Muscle layer of duodenum (tissue), 2 donors: Measurements from ENCODE around the gene CORIN.
"Not testable (repeated sequence)": the region's sequence is repeated elsewhere in the genome, so short reads cannot be mapped to it uniquely, and the experiment has no call there.

ENCODE experiments used
- H3K27ac ChIP-seq: one replicate; pipeline ENCODE4 v1.7.0; 2013; ENCODE audit warnings: mild to moderate bottlenecking, low read length
- H3K27me3 ChIP-seq: one replicate; pipeline ENCODE4 v1.7.0; 2013; ENCODE audit warnings: low read depth, mild to moderate bottlenecking, control low read depth, low read length
- H3K36me3 ChIP-seq, 2 donors: one replicate each; pipeline ENCODE4 v1.7.0; 2013; ENCODE audit warnings: low read length in 2 of 2, control low read depth in 1 of 2, mild to moderate bottlenecking in 1 of 2; ENCODE audit not compliant: insufficient read depth in 2 of 2, control insufficient read depth in 1 of 2
- H3K4me1 ChIP-seq, 2 donors: one replicate each; pipeline ENCODE4 v1.7.0; 2013; ENCODE audit warnings: low read length in 2 of 2, mild to moderate bottlenecking in 2 of 2, control low read depth in 1 of 2, moderate library complexity in 1 of 2; ENCODE audit not compliant: insufficient read depth in 2 of 2, control insufficient read depth in 1 of 2
- H3K4me3 ChIP-seq, 2 donors: one replicate each; pipeline ENCODE4 v1.7.0; 2013; ENCODE audit warnings: low read length in 2 of 2, low read depth in 1 of 2, mild to moderate bottlenecking in 1 of 2
- H3K9me3 ChIP-seq, 2 donors: one replicate each; pipeline ENCODE4 v1.7.0; 2013; ENCODE audit warnings: low read length in 2 of 2, control low read depth in 1 of 2, mild to moderate bottlenecking in 1 of 2; ENCODE audit not compliant: control insufficient read depth in 1 of 2
- donor health status: healthy.

Gene CORIN

DNA sequence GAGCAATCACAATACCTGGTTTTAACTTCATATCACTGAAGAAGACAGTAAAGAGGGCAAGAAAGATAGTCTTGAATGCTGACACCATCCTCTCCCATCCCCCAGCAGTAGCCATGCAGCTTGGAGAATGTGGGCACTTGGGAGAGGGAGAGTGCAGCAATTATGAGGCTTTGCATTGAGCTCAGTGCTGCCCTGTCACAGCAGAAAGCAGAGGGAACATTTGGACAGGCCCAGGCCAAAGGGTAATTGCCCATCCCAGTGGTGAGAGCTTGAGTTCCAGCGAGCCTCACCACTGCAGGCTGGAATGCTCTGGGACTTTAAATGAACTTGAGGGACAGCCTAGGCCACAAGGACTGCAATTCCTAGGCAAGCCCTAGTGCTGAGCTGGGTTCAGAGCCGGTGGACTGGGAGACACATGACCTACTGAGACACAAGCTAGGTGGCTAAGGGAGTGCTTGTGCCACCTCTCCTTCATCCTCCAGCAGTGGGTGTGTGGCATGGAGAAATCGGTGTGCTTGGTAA is 36.3 kb downstream of the CORIN start:
- Histone ChIP-seq H3K4me3 (no peak overlapping the region), H3K4me1 (no peaks in the 10 kb centered on the region), H3K36me3 (no peaks in the 10 kb centered on the region), H3K27me3 (peaks cover 5% of the 10 kb centered on the region), H3K27ac (no peak overlapping the region), H3K9me3 (no peaks in the 10 kb centered on the region)

DNA sequence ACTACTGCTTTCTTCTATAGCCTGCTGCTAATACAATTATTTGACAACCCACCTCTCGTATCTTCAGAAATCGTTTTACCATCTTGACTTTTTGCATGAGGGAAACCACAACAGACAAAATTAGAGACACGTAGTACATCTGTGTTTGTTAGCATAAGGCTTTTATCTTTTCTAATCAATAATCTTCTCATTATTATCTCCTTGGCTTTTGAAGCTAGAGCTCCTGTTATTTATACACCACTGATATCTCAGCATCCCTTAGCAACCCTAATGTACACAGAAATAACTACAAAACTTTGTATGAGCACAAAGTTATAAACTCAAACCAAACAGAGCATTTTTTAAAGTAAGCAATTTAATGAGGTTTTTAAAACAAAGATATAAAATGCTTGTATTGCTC is 39.7 kb downstream of the CORIN start:
- no peak overlapping the region for H3K4me3 ChIP-seq
- no peak overlapping the region for H3K27ac ChIP-seq
- H3K27me3 ChIP-seq: peaks cover 5% of the 10 kb centered on the region
- H3K9me3 ChIP-seq: no peaks in the 10 kb centered on the region
- no peaks in the 10 kb centered on the region for H3K36me3 ChIP-seq
- H3K4me1 ChIP-seq: no peaks in the 10 kb centered on the region

DNA sequence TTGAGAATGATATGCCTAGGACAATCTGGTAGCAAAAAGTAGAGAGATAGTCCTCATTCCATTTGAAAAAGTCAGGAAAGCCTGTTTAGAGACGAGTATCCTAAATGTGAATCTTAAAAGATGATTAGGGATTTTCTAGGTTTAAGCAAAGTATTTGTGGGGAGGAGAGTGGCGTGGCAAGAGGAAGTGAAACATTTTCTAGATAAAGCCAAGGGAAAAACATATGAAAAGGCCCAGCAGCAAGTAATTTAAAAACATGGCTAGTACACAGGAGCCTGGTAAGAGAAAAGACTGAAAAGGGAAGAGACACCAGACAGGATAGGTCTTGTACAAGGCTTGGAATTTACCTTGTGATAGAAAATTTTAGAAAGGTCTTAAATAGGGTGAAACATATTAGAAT is 45.9 kb downstream of the CORIN start:
- H3K4me1 ChIP-seq: no peaks in the 10 kb centered on the region
- H3K27me3 ChIP-seq: no peaks in the 10 kb centered on the region
- no peak overlapping the region for H3K27ac ChIP-seq
- no peak overlapping the region for H3K4me3 ChIP-seq
- H3K36me3 ChIP-seq: no peaks in the 10 kb centered on the region
- peaks cover 0 to 3% of the 10 kb centered on the region in 2 donors for H3K9me3 ChIP-seq

DNA sequence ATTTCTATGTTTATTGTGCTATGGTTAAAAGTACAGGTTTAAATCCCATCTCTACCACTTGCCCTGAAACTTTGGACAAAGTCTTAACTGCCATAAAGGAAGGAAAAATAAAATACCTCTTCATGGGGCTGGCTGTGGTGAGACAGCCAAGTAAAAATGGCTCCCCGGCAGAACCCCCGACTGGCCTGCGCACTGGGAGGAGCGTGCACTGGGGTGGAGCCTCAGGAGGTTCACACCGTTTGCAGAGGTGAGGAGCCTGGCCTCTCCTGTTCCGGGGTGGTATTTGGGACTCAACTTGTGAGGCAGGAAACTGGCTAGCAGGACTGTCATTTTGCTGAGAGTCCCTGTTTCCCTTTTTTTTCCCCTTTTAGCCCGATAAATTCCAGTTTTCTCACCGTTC is 47.8 kb downstream of the CORIN start:
- Histone ChIP-seq H3K27me3 (no peaks in the 10 kb centered on the region), H3K4me3 (no peak overlapping the region), H3K27ac (no peak overlapping the region), H3K4me1 (no peaks in the 10 kb centered on the region), H3K36me3 (no peaks in the 10 kb centered on the region), H3K9me3 (peaks cover 0 to 3% of the 10 kb centered on the region in 2 donors)

DNA sequence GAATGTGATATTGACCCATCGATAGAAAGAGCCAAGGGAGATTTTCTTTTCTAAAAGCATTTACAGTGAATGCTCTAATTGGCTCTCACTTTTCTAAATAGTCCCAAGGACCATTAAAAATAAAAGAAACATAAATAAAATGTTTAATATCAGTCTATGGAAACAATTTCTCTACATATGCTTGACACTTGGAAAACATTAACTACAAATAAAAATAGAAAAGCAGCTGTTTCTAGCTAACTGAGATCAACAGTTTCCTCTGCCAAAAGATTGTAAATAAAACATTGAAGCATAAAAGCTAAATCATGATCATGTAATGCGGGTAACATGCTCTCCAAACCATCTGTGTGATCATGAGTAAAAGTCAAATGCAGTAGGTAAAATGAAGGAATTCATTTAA is 49.7 kb downstream of the CORIN start:
- H3K27me3 ChIP-seq: no peaks in the 10 kb centered on the region
- no peaks in the 10 kb centered on the region for H3K36me3 ChIP-seq
- no peak overlapping the region for H3K4me3 ChIP-seq
- no peak overlapping the region for H3K27ac ChIP-seq
- peaks cover 0 to 3% of the 10 kb centered on the region in 2 donors for H3K9me3 ChIP-seq
- no peaks in the 10 kb centered on the region for H3K4me1 ChIP-seq

DNA sequence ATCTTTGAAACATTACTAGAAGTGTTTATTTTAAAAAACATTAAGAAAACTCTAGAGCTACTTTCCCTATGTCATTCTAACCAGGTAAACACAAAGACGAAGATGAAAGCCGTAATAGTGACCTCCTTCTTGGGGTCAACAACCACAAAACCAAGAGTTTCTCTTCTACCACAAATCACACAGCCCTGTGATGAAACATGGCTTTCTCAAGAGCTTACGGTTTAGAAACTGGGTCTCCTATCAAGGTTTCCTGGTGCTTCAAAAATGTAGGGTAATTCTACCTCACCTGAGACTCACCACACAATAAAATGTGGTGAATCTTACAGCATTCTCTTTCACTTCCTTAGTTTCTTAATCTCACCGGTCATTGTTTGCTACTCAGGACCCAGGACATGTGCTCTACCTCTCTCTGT is 50.9 kb downstream of the CORIN start:
- Histone ChIP-seq H3K9me3 (peaks cover 0 to 3% of the 10 kb centered on the region in 2 donors), H3K36me3 (no peaks in the 10 kb centered on the region), H3K4me1 (no peaks in the 10 kb centered on the region), H3K27me3 (no peaks in the 10 kb centered on the region), H3K27ac (no peak overlapping the region), H3K4me3 (no peak overlapping the region)

DNA sequence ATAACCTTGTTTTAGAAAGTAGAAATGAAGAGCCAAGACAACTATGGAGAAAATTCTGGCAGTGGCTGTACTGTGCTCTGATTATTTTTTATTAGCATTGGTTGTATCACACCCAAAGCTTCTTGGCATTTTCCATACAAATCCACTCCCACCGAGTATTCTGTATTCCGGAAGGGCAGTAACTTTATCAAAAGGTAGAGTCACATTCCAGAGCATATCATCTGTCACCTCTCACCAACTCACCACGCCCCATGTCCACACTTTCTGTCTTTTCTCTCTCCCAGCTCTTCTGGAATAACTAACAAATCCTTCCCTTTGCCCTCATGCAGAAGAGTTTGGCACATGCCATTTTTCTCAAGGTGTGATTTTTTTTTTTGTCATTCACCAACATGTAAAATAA is 52.7 kb downstream of the CORIN start:
- H3K4me1 ChIP-seq: no peaks in the 10 kb centered on the region
- no peaks in the 10 kb centered on the region for H3K27me3 ChIP-seq
- H3K36me3 ChIP-seq: no peaks in the 10 kb centered on the region
- no peak overlapping the region for H3K27ac ChIP-seq
- no peak overlapping the region for H3K4me3 ChIP-seq
- H3K9me3 ChIP-seq: no peaks in the 10 kb centered on the region

DNA sequence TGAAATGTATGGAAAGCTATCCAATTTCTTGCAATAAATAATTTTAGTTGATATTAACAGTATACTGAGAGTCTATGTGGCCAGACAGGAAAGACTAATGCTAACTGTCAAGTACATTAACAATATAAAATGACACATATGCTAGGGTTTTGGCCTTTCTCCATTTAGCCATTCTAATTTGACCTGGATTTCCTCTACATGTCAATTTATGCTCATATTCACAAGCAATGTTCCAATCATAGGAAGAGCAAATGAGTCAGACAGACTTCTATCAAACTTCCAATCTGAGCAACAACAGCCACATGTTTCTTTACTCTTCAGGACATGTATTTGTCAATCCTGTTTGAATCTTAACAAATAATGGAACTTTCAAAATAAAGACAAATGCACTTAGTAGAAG is 53.6 kb downstream of the CORIN start:
- no peaks in the 10 kb centered on the region for H3K9me3 ChIP-seq
- no peak overlapping the region for H3K27ac ChIP-seq
- no peaks in the 10 kb centered on the region for H3K36me3 ChIP-seq
- no peak overlapping the region for H3K4me3 ChIP-seq
- H3K27me3 ChIP-seq: no peaks in the 10 kb centered on the region
- no peaks in the 10 kb centered on the region for H3K4me1 ChIP-seq

DNA sequence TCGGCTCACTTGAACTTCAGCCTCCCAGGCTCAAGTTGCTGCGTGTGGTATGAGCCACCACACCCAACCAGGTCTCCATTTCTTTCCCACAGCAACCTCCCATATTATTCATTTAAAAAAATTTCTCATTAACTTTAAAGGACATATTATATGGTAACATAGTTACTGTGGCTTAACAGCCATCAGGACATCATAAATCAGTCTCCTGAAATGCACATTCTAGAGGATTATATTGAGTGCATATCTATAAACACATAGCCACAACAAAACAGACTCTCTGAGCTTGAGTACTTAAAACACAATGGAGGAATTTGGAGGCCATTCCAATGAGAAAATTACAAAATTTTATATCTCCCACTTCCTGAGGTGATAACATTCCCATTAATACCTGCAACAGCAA is 61.5 kb downstream of the CORIN start:
- Histone ChIP-seq H3K4me1 (no peaks in the 10 kb centered on the region), H3K36me3 (no peaks in the 10 kb centered on the region), H3K27me3 (no peaks in the 10 kb centered on the region), H3K9me3 (no peaks in the 10 kb centered on the region), H3K27ac (no peak overlapping the region), H3K4me3 (no peak overlapping the region)

DNA sequence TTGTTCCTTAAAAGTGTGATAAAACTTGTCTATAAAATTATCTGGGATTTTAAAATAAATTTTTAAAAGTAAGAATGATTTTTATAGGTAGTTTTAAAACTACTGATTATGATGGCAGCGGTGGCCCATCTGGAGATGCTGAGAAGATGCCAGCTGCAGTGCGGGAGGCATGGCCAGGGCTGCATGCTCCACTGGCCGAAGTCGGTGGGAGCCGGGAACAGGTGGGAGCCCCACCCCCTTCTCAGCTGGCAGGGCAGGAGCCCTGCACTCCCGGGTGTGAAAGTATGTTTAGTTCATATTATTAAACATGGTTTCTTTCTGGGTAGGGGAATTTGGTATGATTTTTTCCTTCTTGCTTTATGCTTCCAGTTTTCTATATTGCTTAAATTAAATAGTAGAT is 63.8 kb downstream of the CORIN start:
- H3K4me3 ChIP-seq: no peak overlapping the region
- H3K36me3 ChIP-seq: no peaks in the 10 kb centered on the region
- H3K4me1 ChIP-seq: no peaks in the 10 kb centered on the region
- H3K9me3 ChIP-seq: no peaks in the 10 kb centered on the region
- no peak overlapping the region for H3K27ac ChIP-seq
- no peaks in the 10 kb centered on the region for H3K27me3 ChIP-seq

DNA sequence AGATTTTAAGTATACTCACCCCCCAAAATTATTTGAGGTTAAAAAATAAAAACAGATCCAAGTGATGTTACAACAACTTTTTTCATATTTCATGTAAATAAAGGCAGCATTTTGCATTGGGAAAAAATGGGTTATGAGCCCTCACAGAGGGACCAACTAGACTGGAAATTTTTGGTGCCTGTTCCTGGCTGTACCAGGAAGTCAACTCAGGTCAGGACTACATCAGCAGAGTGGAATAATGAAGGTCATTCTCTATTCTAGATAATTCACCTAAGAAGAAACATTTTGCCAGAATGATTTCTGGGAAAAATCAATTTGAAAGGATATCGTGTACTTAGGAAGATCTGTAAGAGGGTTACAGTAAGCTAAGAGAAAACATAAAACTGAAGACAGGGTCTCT is 66.8 kb downstream of the CORIN start:
- no peaks in the 10 kb centered on the region for H3K27me3 ChIP-seq
- no peak overlapping the region for H3K4me3 ChIP-seq
- no peak overlapping the region for H3K27ac ChIP-seq
- H3K4me1 ChIP-seq: no peaks in the 10 kb centered on the region
- H3K36me3 ChIP-seq: no peaks in the 10 kb centered on the region
- H3K9me3 ChIP-seq: no peaks in the 10 kb centered on the region

DNA sequence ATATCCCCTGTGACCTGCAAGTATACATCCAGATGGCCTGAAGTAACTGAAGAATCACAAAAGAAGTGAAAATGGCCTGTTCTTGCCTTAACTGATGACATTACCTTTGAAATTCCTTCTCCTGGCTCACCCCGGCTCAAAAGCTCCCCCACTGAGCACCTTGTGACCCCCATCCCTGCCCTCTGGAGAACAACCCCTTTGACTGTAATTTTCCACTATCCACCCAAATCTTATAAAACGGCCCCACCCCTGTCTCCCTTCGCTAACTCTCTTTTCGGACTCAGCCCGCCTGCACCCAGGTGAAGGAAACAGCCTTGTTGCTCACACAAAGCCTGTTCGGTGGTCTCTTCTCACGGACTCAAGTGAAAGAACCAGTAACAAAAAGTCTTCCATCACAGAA is 69.9 kb downstream of the CORIN start:
- H3K4me3 ChIP-seq, H3K9me3 ChIP-seq, H3K27ac ChIP-seq, H3K27me3 ChIP-seq, H3K36me3 ChIP-seq, H3K4me1 ChIP-seq: not testable (repeated sequence)
